GM19043 (cell line): Measurements from ENCODE around the gene EFEMP1.

ENCODE experiments used
- ATAC-seq: cut with Tn5 transposase; IDR thresholded peaks from one replicate; pipeline ENCODE4 v1.9.1; 2021; ENCODE audit warnings: low read depth; ENCODE audit not compliant: unreplicated experiment

EFEMP1 gene, protein sequence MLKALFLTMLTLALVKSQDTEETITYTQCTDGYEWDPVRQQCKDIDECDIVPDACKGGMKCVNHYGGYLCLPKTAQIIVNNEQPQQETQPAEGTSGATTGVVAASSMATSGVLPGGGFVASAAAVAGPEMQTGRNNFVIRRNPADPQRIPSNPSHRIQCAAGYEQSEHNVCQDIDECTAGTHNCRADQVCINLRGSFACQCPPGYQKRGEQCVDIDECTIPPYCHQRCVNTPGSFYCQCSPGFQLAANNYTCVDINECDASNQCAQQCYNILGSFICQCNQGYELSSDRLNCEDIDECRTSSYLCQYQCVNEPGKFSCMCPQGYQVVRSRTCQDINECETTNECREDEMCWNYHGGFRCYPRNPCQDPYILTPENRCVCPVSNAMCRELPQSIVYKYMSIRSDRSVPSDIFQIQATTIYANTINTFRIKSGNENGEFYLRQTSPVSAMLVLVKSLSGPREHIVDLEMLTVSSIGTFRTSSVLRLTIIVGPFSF

DNA sequence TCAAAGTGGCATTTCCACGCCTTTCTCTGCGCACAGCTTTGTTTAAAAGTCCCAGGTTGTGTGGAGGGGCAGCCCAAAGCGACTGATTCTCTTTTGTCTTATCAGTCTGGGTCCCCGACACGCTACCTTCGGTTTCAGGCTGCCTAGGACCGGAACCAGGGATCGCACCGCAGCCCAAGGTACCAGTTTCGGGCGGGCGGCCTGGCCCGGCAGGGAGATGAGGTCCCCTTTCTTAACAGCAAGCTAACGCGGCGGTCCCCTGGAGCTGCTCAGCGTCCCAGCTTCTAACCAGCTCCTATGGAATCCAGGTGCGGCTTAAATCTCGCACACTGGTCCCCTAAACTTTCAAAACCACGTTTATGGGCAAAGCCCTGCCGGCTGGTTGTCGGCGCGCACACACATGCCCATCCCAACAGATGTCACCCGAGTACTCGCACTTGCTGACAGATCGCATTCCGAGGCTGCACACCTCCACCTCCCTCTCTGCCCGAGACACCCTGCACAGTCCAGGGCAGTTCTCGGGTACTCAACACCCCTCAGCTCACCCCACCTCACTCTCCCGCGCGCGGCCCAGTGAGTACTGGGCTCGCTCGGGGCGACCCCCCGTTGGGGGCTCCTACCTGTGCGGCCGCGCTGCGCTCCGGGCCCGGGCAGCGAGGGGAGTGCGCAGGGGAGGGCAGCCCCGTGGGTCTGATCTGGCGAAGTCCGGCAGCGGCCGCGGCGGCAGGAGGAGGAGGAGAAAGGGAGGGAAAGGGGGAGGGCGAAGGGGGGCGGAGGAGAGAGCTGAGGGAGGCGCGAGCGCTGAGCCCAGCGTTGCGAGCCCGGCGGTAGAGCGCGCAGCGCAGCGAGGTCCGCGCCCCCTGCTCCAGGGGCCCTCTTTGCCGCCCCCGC lies at the start of gene EFEMP1:
Gene EFEMP1, minus strand, starts transcription at position 692 of the 891 bp plus-strand sequence. CDS start 1,342 bp downstream, outside the sequence.
- ATAC-seq = no peak

DNA sequence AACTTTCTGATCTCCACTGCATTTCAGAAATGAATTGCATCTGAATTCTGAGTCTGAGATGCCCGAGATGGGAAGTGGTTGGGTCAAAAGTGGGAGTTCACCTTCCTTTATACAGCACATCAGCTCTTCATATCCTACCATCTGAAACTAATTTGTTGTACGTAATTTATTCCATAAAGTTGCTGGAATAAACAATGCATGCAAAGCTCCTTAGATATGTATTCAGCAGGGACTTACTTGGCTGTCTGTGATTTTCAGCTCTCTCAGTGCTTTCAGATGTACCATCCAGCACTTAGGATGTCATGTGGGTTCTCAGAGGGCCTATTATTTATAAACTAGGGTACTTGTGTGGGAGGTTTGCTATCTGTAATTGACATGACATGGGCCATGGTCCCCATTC lies 46.9 kb upstream of the EFEMP1 start:
- no peak for ATAC-seq

DNA sequence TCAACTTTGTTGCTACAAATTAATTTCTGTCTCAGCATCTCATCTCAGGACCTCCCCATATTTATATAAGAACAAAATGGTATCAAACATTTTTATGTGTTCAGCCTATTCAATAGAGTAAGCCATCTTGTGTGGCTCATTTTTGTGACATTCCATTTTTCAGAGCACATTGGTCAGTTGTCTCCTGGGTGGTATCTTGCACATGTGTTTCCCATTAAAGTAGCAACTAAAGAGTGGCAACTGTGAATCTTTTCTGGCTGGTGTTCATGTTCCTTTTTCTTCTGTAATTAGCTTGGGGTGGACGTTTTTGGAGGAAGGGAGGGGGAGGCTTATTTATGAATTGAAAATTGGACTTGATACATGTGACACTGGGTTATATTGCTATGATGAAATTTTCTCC lies 45.4 kb upstream of the EFEMP1 start:
- ATAC-seq = no peak

DNA sequence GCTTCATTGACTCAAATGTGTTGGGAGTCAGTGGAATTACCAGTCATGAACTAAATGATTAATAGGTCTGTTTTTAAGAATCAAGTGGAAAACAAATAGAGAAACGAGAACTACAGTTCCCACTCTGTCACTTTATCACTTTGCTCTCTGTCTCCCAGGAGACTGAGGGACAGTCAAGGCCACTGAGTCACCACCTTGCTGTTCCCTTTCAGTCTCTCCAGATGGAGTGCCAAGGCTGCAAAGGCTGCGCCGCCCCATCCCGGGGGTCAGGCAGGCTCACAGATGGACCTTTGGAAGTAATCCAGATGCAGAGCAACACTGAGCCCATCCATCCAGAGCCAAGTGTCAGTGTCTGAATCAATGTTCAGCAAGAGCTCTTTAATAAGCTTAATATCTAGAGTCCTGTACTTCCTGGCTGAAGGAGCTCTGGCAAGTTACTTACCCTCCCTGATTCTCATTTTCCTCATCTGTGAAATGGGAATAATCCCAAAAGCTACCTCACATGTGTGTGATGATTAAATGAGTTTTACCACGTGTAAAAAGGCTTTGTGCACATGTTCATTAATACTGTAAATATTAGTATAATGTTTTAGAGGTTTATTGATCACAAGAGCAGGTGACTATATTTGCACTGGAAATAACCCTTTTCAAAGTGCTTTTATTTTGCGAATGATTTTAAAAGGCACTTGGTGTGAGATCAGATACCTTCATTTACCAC lies 43.0 kb upstream of the EFEMP1 start:
- no peak for ATAC-seq

DNA sequence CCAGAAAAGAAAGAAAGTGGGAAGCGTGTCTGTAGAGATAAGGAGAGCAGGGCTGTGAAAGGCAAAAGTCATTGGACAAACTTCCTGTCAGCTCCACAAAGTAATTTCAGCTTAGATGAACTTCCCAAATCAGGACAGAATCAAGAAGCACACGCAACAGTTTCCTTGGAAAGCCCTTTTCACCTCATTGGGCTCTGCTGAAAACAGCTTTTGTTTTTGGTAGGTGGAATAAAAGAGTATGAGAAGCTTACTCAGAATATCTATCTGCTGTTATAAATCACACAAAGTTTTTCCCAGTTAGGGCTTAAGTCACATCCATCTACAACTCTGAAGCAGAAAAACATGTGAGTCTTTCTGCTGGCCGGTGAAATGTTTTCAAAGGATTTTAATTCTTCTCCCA lies 42.4 kb upstream of the EFEMP1 start:
- ATAC-seq = no peak

DNA sequence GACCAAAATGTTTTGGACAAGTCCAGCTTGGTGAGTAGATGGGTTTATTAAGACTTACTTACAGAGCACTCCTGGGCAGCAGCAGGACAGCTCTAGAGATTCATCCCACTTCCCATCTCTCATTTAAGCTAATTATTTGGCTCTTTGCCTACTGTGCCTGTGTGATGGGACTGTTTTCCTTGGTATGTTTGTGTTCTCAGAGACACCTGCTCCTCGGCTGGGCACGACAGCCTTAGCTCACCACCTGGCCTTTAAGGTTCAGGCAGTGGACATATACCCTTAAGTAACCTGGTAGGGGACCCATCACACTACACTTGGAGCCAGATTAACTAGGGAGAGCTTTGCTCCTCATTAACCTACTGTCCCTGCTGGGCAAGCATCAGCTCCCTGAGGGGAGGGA lies 41.7 kb upstream of the EFEMP1 start:
- no peak for ATAC-seq

DNA sequence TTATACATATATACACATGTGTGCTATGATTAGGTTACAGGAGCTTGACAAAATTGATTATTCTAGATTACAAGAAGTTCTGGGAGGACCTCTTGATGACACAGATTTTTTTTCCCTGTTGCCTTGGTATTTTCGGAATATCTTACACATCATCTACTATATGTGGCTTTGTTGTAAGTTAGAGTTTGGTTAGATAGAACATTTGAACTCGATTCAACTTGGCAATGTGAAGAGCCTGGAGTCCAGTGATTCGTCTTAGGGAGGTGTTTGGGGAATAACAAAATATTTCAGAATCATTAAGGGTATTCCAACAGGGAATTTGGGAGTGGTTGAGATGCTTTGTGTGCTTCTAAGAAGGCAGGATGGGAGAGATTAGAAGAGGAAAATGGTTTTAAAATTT lies 39.3 kb upstream of the EFEMP1 start:
- no peak for ATAC-seq

DNA sequence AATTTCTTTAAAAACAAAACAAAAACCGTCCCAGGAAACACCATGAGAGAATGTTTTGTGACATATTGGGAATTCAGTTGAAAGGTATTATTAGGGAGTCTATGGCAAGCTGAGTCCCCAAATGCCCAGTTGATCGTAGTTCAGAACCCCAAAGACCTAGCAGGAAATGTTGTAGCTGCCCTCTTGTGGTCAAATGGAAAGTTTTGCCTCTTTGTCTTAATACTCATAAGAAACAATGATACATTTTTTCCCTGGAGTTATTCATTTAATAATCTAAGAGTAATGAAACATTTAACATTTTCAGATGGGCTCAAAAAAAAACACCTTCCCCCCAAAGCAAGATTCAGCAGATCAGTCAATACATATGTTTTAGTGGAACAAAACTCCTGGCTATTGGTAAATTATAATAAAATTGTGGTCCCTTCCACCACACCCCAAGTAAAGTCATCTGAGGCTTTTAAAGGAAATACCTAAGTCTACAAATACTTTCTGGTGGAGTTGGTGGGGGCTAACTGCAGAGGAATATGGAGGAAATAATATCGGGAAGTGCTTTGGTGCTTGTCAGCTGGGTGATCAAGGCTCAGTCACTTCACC lies 37.8 kb upstream of the EFEMP1 start:
- peak; percentile 67 for ATAC-seq

DNA sequence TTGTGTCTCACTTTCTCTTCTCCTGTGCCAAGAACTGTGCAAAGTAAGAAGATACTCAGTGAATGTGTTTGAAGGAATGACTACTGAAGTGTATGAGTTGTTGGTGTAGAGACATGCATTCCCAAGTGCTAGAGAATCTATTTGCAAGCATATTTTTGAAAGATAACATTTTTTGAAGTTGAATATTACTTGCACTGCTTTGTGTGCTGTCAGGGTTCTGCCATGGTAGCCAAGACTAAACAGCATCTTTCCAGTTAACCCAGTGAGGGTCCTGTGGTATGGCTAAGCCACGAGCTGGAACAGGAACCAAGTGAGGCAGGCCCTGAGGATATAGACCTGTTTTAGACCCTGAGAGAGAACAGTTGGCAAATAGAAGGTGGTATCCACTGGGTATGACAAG lies 35.2 kb upstream of the EFEMP1 start:
- no peak for ATAC-seq

DNA sequence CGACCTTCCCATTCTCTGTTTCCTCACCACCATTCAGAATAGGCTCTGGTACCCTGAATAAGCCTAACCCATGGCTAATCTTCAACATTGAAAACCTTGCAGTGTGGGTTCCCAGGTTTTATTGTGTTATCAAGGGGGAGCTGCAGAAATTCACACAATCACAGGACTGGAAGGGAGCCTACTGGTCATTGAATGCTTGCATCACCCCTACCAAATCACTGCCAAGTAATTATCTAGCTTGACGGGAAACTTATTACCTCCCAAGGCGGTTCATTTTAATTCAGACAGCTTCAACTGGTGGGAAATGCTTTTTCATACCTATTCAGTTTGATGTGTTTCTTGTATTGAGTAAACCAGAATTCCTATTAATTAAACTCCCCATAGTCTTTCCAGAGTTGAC lies 33.6 kb upstream of the EFEMP1 start:
- no peak for ATAC-seq

DNA sequence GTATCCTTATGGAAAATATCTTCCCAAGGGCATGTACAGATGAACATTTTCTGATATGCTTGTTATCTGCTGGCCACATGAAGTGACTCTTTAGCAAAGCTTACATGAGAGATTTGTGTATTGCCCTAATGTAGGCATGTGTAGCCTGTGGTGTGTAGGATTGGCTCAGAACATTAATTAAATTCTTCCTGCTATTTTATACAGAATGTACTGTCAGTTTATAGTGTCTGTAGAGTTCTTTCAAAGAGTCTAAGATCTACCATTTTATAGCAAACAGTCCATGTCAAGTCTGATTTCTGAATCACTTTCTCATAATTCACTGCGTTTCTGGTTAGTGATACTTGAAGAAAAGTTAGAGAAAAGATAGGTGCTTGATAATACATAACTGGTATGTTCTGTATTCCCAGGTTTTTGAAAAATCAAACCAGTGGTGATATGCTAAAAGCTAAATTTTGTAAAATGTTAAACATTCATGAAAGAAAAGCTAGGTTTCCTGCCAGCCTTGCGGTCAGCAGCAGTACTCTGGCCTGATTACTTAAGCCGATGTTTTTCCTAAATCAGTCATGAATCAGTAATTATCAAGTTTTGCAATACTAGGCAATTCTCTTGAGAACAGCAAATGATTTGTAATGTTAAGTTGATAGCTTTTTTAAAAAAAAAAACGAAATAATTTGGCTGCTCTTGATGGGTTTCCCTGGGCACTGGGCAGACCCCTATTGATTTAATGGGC lies 30.9 kb upstream of the EFEMP1 start:
- ATAC-seq = no peak

DNA sequence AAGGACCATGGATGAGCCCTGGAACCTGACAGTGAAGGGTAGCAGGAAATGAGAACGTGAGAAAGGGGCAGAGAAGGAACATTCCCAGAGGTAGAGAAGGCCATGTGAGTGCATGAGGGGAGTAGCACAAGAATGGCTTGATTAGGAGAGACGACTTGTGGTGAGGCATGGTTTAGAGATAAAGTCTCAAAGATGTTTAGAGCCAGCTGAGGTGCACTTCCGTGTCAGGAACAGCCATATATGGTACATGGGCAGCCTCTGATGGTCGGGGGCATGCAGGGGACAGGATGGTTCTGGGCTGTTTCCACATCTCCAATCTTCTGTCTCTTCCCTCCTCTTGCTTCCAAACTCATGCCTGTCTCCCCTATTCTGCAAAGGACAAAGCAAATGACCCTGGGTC lies 28.8 kb upstream of the EFEMP1 start:
- ATAC-seq = no peak

DNA sequence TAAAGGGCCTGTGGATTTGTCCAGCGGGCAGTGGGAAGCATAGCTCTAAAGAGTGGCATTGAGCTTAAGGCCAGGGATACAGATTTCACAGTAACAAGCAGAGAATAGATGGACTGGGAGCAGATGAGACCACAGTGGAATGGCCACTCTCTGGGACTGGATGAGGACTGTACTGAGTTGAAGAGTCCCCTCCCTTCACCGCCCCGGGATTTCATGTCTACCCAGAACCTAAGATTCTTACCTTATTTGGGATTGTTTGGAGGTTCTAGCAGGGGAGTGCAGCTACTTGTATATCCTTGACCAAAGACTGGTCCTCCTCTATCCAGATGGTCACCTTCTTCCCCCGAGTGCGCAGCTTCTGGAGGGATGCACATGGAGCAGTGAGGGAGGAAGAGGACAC lies 28.0 kb upstream of the EFEMP1 start:
- no peak for ATAC-seq

DNA sequence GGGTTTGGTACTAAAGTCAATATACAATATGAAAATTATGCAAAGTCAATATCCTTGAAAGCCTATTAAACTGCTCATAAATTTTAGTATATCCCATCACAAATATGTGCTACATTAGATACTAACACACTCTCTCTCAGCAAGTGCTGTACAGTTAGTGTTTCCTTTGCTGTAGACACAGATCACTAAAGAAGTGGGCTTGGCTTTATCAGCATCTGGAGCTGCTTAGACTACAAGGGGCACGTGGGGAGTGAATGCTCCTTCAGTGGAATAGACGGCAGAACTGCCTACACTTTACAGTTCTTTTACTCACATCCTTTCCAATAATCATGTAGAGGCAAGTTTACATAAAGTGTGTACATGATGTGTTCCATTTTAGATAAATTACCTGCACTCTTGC lies 26.0 kb upstream of the EFEMP1 start:
- ATAC-seq = no peak

DNA sequence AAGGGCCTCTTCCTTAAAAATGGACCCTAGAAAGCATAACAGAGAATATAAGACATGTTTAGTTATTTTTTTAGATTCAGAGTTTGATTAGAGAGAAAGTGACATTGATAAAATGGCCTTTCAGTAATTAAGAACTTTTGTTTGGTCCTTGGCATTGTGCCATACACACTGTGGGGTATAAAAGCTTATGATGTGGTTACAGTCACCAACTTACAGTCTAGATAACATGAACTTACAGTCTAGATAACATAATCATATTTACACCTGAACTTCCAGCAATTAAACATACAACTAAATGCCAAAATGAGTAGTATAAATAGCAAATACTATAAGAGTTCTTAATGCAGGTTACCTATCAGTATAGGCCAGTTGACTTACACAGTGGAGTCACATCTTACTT lies 25.6 kb upstream of the EFEMP1 start:
- ATAC-seq = no peak

DNA sequence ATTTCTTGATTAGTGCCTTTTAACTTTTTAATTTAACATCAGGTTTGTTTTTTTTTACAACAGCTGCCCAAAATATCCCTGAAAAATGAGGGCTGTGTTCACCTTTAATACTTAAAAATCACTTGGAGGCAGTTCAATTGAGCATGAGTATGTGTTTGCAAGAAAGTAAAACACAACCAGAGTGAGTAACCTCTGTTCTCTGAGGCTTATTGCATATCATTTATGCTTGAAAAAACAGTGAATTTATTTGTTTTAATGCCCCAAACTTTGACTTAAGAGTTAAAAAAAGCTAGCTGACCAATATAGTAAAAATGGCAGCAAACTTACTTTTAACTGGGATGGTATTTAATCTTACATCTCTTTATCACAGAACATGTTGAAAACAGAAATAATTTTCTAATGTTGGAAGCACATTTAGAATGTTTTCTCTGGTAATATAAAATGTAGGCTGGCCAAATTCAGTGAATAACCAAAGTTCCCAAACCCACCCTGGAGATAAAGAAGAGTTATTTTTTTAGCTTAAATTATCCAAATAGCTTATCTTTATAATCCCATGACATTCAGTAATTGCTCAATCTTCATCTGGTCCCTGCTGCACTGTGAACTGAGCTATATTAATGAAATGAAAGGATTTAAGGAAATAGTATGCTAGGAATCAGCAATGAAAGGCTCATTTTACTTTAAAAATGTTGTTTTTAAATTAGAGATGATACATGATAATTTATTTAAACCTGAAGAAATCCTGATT lies 24.8 kb upstream of the EFEMP1 start:
- no peak for ATAC-seq

DNA sequence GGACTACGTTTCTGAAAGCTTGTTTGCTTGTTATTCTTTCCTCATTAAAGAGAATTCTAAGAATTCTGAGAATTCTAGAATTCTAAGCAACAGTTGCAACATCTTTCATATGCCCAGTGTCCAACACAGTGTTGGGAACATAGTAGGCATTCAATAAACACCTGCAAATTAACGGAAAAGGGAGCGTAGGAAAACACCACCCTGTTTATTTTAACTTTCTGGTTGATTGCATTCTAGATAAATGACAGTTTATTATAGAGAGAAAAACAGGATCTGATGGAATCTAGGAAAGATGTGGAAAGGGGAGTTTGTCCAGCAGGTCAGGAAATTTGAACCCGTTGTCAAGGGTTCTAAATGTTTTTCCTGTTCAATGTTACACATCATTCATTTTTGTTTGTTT lies 24.2 kb upstream of the EFEMP1 start:
- ATAC-seq = no peak

DNA sequence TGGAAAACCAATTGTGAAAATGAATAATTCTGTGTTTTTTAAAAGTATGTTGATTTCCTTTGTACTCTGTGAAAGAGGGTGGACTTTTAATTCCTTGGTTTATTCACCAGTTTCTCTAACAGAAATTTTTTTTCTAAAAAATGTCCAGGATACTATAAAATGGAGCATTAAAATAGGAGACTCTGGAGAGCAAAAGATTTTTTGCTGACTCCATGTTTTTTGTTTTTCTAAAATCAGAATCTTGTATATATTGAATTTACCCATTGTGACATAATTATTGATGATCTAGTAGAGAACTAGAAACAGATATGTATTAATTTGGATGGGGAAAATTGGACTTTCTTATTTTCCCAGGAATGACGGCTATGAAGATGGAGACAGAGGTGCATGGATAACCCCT lies 23.2 kb upstream of the EFEMP1 start:
- no peak for ATAC-seq

DNA sequence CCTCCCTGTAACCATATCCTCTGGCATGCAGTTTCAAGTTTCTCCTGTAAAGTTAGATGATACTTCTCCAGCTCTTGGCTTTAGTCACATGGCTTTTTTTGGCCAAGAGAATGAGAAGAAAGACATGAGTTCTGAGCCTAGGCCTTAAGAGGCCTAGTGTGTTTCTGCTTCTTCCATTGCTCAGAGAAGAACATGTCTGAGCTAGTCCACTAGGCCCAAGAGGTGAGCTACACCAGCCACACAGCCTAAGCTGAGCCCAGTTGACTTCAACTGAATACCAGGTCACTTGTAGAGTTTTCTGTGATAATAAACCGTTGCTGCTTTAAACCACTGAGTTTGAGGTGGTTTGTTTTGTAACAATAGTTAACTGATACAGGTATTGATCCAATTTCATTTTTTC lies 19.9 kb upstream of the EFEMP1 start:
- ATAC-seq = no peak
